H9 (cell line): ENCODE measurements around the gene MLLT3. TPM values are rescaled to one million over a fixed set of nuclear protein-coding genes. Genes with fewer than 3 reads are reported as not detected.

ENCODE experiments used
- DNase-seq: peaks from one replicate; pipeline ENCODE4 v3.0.0-alpha.2; 2017
- H2AFZ ChIP-seq: one replicate; pipeline ENCODE4 v1.6.1; 2013; ENCODE audit warnings: mild to moderate bottlenecking, low read length, control low read depth, moderate library complexity
- H2AK5ac ChIP-seq: 2 replicates; pipeline ENCODE4 v1.6.1; 2013; ENCODE audit warnings: low read length, control low read depth, mixed read lengths; ENCODE audit not compliant: insufficient read length
- H2BK120ac ChIP-seq: one replicate; pipeline ENCODE4 v1.6.1; 2013; ENCODE audit warnings: low read depth, mild to moderate bottlenecking, low read length, control low read depth, inconsistent platforms; ENCODE audit not compliant: poor library complexity, severe bottlenecking
- H2BK12ac ChIP-seq: 2 replicates; pipeline ENCODE4 v1.6.1; 2013; ENCODE audit warnings: low read length, control low read depth, mixed read lengths, low read depth; ENCODE audit not compliant: insufficient read length
- H2BK15ac ChIP-seq: 2 replicates; pipeline ENCODE4 v1.6.1; 2013; ENCODE audit warnings: low read depth, low read length, control low read depth
- H2BK20ac ChIP-seq: one replicate; pipeline ENCODE4 v1.6.1; 2013; ENCODE audit warnings: low read depth, mild to moderate bottlenecking, low read length, control low read depth, inconsistent platforms; ENCODE audit not compliant: poor library complexity, severe bottlenecking
- H2BK5ac ChIP-seq: 2 replicates; pipeline ENCODE4 v1.6.1; 2013; ENCODE audit warnings: low read length, control low read depth, mixed read lengths; ENCODE audit not compliant: insufficient read length
- H3K14ac ChIP-seq: 2 replicates; pipeline ENCODE4 v1.6.1; 2013; ENCODE audit warnings: low read length, control low read depth; ENCODE audit not compliant: insufficient read depth
- H3K18ac ChIP-seq: 2 replicates; pipeline ENCODE4 v1.6.1; 2013; ENCODE audit warnings: low read depth, mild to moderate bottlenecking, mixed read lengths, low read length, control low read depth; ENCODE audit not compliant: insufficient read length
- H3K23ac ChIP-seq: 2 replicates; pipeline ENCODE4 v1.6.1; 2013; ENCODE audit warnings: low read length, control low read depth, mixed read lengths, low read depth; ENCODE audit not compliant: insufficient read length
- H3K23me2 ChIP-seq: 2 replicates; pipeline ENCODE4 v1.6.1; 2013; ENCODE audit warnings: low read depth, mild to moderate bottlenecking, mixed read lengths, low read length, control low read depth; ENCODE audit not compliant: insufficient read length, poor library complexity, severe bottlenecking
- H3K27ac ChIP-seq: 2 replicates; pipeline ENCODE4 v1.5.1; 2013; ENCODE audit warnings: low read length, control low read depth, mixed read lengths, low read depth; ENCODE audit not compliant: insufficient read length
- H3K27me3 ChIP-seq: 2 replicates; pipeline ENCODE4 v1.6.1; 2013; ENCODE audit warnings: low read length, control low read depth, inconsistent platforms; ENCODE audit not compliant: insufficient read depth
- H3K4ac ChIP-seq: 2 replicates; pipeline ENCODE4 v1.6.1; 2013; ENCODE audit warnings: low read depth, mild to moderate bottlenecking, control low read depth, inconsistent platforms, low read length, moderate library complexity
- H3K4me1 ChIP-seq: 2 replicates; pipeline ENCODE4 v1.6.1; 2013; ENCODE audit warnings: low read length, control low read depth, inconsistent platforms; ENCODE audit not compliant: insufficient read depth
- H3K4me2 ChIP-seq: 2 replicates; pipeline ENCODE4 v1.6.1; 2013; ENCODE audit warnings: low read length, control low read depth, mixed read lengths; ENCODE audit not compliant: insufficient read length, insufficient read depth
- H3K56ac ChIP-seq: 2 replicates; pipeline ENCODE4 v1.6.1; 2013; ENCODE audit warnings: low read depth, mild to moderate bottlenecking, mixed read lengths, low read length, control low read depth; ENCODE audit not compliant: insufficient read length
- H3K79me1 ChIP-seq: 2 replicates; pipeline ENCODE4 v1.6.1; 2013; ENCODE audit warnings: low read depth, mild to moderate bottlenecking, moderate library complexity, low read length, control low read depth, inconsistent platforms; ENCODE audit not compliant: insufficient read depth, poor library complexity, severe bottlenecking
- H3K79me2 ChIP-seq: 2 replicates; pipeline ENCODE4 v1.6.1; 2013; ENCODE audit warnings: low read length, control low read depth, inconsistent platforms; ENCODE audit not compliant: insufficient read depth
- H3K9ac ChIP-seq: 2 replicates; pipeline ENCODE4 v1.6.1; 2013; ENCODE audit warnings: low read length, control low read depth, mixed read lengths; ENCODE audit not compliant: insufficient read length; ENCODE audit errors: extremely low read depth
- H3K9me3 ChIP-seq: one replicate; pipeline ENCODE4 v1.6.1; 2013; ENCODE audit warnings: low read depth, low read length, inconsistent platforms; ENCODE audit not compliant: control insufficient read depth
- H3T11ph ChIP-seq: one replicate; pipeline ENCODE4 v1.6.1; 2013; ENCODE audit warnings: mild to moderate bottlenecking, low read length, control low read depth, inconsistent platforms
- H4K20me1 ChIP-seq: one replicate; pipeline ENCODE4 v1.6.1; 2013; ENCODE audit not compliant: control insufficient read depth, insufficient read length, insufficient read depth
- H4K5ac ChIP-seq: 2 replicates; pipeline ENCODE4 v1.6.1; 2013; ENCODE audit warnings: low read depth, mild to moderate bottlenecking, mixed read lengths, low read length, control low read depth; ENCODE audit not compliant: insufficient read length
- H4K8ac ChIP-seq: replicated peaks from 2 replicates; pipeline ENCODE4 v1.6.1; 2013; ENCODE audit warnings: low read length, control low read depth, mixed read lengths, low read depth; ENCODE audit not compliant: insufficient read length
- H4K91ac ChIP-seq: 2 replicates; pipeline ENCODE4 v1.6.1; 2013; ENCODE audit warnings: low read depth, mild to moderate bottlenecking, moderate library complexity, mixed read lengths, low read length, control low read depth; ENCODE audit not compliant: insufficient read length
- H3K27ac Mint-ChIP-seq, 3 experiments: 2 replicates in 2 of 3; 3 replicates in 1 of 3; pipeline ENCODE4 v1.8.0; 2020 to 2021; ENCODE audit warnings: mixed read lengths in 3 of 3, mild to moderate bottlenecking in 1 of 3, moderate library complexity in 1 of 3
- H3K27me3 Mint-ChIP-seq: 2 replicates; pipeline ENCODE4 v1.8.0; 2021; ENCODE audit warnings: low read depth, mild to moderate bottlenecking, moderate library complexity, mixed read lengths
- H3K36me3 Mint-ChIP-seq, 3 experiments: 2 replicates in 2 of 3; 3 replicates in 1 of 3; pipeline ENCODE4 v1.8.0; 2020 to 2021; ENCODE audit warnings: low read depth in 3 of 3, mixed read lengths in 3 of 3; ENCODE audit not compliant: insufficient read depth in 1 of 3
- H3K4me1 Mint-ChIP-seq, 2 experiments: 2 replicates each; pipeline ENCODE4 v1.8.0; 2020; ENCODE audit warnings: mixed read lengths in 2 of 2
- H3K4me3 Mint-ChIP-seq, 2 experiments: 2 replicates in 1 of 2; 3 replicates in 1 of 2; pipeline ENCODE4 v1.8.0; 2020 to 2021; ENCODE audit warnings: mild to moderate bottlenecking in 2 of 2, mixed read lengths in 2 of 2, moderate library complexity in 1 of 2
- H3K9me3 Mint-ChIP-seq, 2 experiments: 2 replicates in 1 of 2; 3 replicates in 1 of 2; pipeline ENCODE4 v1.8.0; 2020; ENCODE audit warnings: mild to moderate bottlenecking in 2 of 2, mixed read lengths in 2 of 2, moderate library complexity in 1 of 2
- CTCF ChIP-seq: fragments of 200-600 bp; sonication (generic); conservative IDR thresholded peaks from 3 replicates; pipeline ENCODE4 v1.8.0; 2021; ENCODE audit warnings: antibody characterized with exemption, mild to moderate bottlenecking
- total RNA-seq: library from RNA; stranded (reverse); gene quantifications from 2 replicates; pipeline ENCODE4 v1.2.1, GENCODE V29; 2021

Gene MLLT3
- total RNA-seq, 1 experiment from 2014 or later = 3.9 TPM

- H3K9me3 Mint-ChIP-seq = no peaks in the 10 kb centered on the region
Observed at GRCh38 chr9:20447291-20447690, 175.0 kb downstream of the MLLT3 start.

More at GRCh38 chr9:20447291-20447690, 175.0 kb downstream of the MLLT3 start:
- Histone ChIP-seq H3K4me2 (no peak overlapping the region), H3K4ac (no peak overlapping the region), H3K9me3 (no peaks in the 10 kb centered on the region), H2BK5ac (no peak overlapping the region), H4K20me1 (no peaks in the 10 kb centered on the region), H2BK15ac (no peak overlapping the region), H4K5ac (no peak overlapping the region), H2AFZ (no peak overlapping the region), H3K79me1 (no peaks in the 10 kb centered on the region), H3K18ac (no peak overlapping the region), H2BK12ac (no peak overlapping the region), H3K23me2 (no peaks in the 10 kb centered on the region), H3K56ac (no peak overlapping the region), H4K91ac (no peak overlapping the region), H3K14ac (no peak overlapping the region), H3T11ph (no peak overlapping the region), H3K27ac (no peak overlapping the region), H3K23ac (no peak overlapping the region), H2BK20ac (no peak overlapping the region), H3K27me3 (no peaks in the 10 kb centered on the region), H4K8ac (no peak overlapping the region), H2AK5ac (no peak overlapping the region), H3K4me1 (no peaks in the 10 kb centered on the region), H3K9ac (no peak overlapping the region), H2BK120ac (no peak overlapping the region), H3K79me2 (no peaks in the 10 kb centered on the region)
- Mint-ChIP-seq H3K27ac (no peak overlapping the region), H3K4me3 (no peak overlapping the region), H3K4me1 (peaks cover 0 to 3% of the 10 kb centered on the region in 2 experiments; a peak in 1 of 4 replicates), H3K36me3 (no peaks in the 10 kb centered on the region), H3K27me3 (no peaks in the 10 kb centered on the region)
- no peak for DNase-seq
- no peak for TF ChIP-seq CTCF
